ENCODE results near the gene DNAL1.

Gene DNAL1

GRCh38 chr14:73713803-73714655 is 69.2 kb downstream of the DNAL1 start, which contains the start of gene PNMA1:
TSS of gene PNMA1 (minus strand) at chr14:73714384. CDS start at chr14:73713639, 745 bp downstream.
- FAIRE-seq (peak; percentile 93), DNase-seq (ENCODE audit: insufficient read length, low spot score) (peak; percentile 93)
- TF ChIP-seq POLR2A (IDR thresholded peaks at IDR 0.05; ENCODE audit: low read depth, low read length) (peak; percentile 74), POLR2AphosphoS5 (IDR thresholded peaks at IDR 0.05; ENCODE audit: low read depth, low read length) (peak; percentile 67; the same call in 1 of the 2 replicates), POU2F2 (IDR thresholded peaks at IDR 0.05; ENCODE audit: low read depth, low read length) (peak; percentile 64), SPI1 (IDR thresholded peaks at IDR 0.05; ENCODE audit: low read depth, low read length) (no peak), TAF1 (IDR thresholded peaks at IDR 0.05; ENCODE audit: low read depth, low read length) (peak; percentile 84), PAX5 (IDR thresholded peaks at IDR 0.05; ENCODE audit: insufficient read depth, low read length, severe bottlenecking) (no peak)

- no peak for FAIRE-seq
- 0 out of 2 replicates have a peak, but pooled peaks have one; percentile 48 for TF ChIP-seq POLR2A (IDR thresholded peaks at IDR 0.05; ENCODE audit: low read depth, low read length)
- no peak; the same call in 1 of the 2 replicates for TF ChIP-seq POLR2AphosphoS5 (IDR thresholded peaks at IDR 0.05; ENCODE audit: low read depth, low read length)
- no peak for TF ChIP-seq POU2F2 (IDR thresholded peaks at IDR 0.05; ENCODE audit: low read depth, low read length)
- no peak for DNase-seq (ENCODE audit: insufficient read length, low spot score)
Observed at GRCh38 chr14:73714656-73715081, 69.9 kb downstream of the DNAL1 start.

GRCh38 chr14:73715707-73716106 is 70.9 kb downstream of the DNAL1 start:
- DNase-seq (ENCODE audit: insufficient read length, low spot score), result no peak
- TF ChIP-seq POLR2AphosphoS5 (IDR thresholded peaks at IDR 0.05; ENCODE audit: low read depth, low read length) (peak; percentile 26; the same call in 1 of the 2 replicates), POLR2A (IDR thresholded peaks at IDR 0.05; ENCODE audit: low read depth, low read length) (peak; percentile 33; the same call in 1 of the 2 replicates), TAF1 (IDR thresholded peaks at IDR 0.05; ENCODE audit: low read depth, low read length) (no peak)
- no peak for FAIRE-seq

DNA sequence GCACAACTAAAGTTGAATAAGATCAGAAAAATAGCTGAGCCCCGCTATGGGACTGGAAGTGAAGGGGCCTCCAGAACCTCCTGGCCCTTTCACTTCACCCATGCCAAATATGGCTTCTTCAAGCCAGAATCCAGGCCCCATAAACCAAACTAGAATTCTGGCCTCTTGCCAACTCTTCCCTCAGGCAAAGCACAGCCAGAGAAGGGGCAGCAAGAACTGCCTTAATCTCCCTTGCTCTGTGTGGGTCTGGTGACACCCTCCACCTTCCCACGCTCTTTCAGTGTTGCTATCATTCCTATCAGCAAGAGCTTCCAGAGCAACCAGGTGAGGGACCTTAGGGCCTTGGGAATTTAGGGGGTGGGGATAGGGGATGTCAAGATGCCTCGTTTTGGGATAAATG is 72.5 kb downstream of the DNAL1 start:
- DNase-seq (ENCODE audit: insufficient read length, low spot score) (no peak), FAIRE-seq (no peak)
- TF ChIP-seq SPI1 (IDR thresholded peaks at IDR 0.05; ENCODE audit: low read depth, low read length) (no peak), TAF1 (IDR thresholded peaks at IDR 0.05; ENCODE audit: low read depth, low read length) (no peak), POU2F2 (IDR thresholded peaks at IDR 0.05; ENCODE audit: low read depth, low read length) (no peak), PAX5 (IDR thresholded peaks at IDR 0.05; ENCODE audit: insufficient read depth, low read length, severe bottlenecking) (no peak), POLR2A (IDR thresholded peaks at IDR 0.05; ENCODE audit: low read depth, low read length) (no peak), POLR2AphosphoS5 (IDR thresholded peaks at IDR 0.05; ENCODE audit: low read depth, low read length) (no peak)

- TF ChIP-seq PAX5 (IDR thresholded peaks at IDR 0.05; ENCODE audit: insufficient read depth, low read length, severe bottlenecking) (no peak), SPI1 (IDR thresholded peaks at IDR 0.05; ENCODE audit: low read depth, low read length) (no peak), POLR2A (IDR thresholded peaks at IDR 0.05; ENCODE audit: low read depth, low read length) (no peak; the same call in 1 of the 2 replicates), POLR2AphosphoS5 (IDR thresholded peaks at IDR 0.05; ENCODE audit: low read depth, low read length) (no peak), POU2F2 (IDR thresholded peaks at IDR 0.05; ENCODE audit: low read depth, low read length) (no peak), TAF1 (IDR thresholded peaks at IDR 0.05; ENCODE audit: low read depth, low read length) (no peak)
- FAIRE-seq (no peak), DNase-seq (ENCODE audit: insufficient read length, low spot score) (no peak)
Observed at GRCh38 chr14:73717711-73718417, 73.1 kb downstream of the DNAL1 start.

DNA sequence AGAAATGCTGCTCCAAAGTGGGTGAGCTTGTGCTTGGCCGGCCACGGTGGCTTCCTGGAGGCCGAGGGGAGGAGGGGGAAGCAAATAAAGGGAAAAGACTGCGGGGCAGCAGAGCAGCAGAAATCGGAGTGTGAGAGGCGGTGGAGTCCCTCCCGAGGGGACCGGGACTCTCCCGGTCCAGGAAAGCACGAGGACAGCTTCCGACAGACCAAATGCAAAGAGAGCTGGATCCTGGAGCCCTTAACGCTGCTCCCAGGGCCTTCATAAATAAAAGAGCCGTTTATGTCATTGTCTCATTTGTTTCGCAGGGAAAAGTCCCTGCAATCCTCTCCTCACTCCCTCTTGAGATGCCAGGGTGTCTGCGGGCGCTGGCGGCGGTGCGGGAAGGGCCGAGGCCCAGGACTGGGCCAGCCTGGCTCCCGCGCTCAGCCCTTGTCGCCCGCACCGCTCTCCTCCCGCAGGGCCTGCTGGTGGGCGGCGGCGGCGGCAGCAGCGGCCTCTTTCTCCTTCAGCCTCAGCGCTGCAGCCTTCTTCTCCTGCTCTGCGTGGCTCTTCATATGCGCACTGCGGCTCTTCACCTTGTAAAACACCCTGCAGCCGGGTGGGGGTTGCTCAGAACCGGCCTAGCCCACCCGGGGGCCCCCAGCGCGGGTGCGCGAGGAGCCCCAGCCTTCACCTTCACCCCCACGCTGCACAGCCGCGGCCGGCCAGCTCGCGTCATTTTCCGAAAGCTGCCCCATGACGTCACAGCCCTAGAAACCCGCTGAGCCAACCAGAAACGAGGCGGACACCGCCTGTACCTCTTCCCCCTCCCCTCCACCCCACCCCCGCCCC is 73.8 kb downstream of the DNAL1 start:
- TF ChIP-seq PAX5 (IDR thresholded peaks at IDR 0.05; ENCODE audit: insufficient read depth, low read length, severe bottlenecking), result no peak
- FAIRE-seq (no peak), DNase-seq (ENCODE audit: insufficient read length, low spot score) (no peak)

- DNase-seq (ENCODE audit: insufficient read length, low spot score) (no peak), FAIRE-seq (no peak)
- TF ChIP-seq POLR2AphosphoS5 (IDR thresholded peaks at IDR 0.05; ENCODE audit: low read depth, low read length) (no peak), TAF1 (IDR thresholded peaks at IDR 0.05; ENCODE audit: low read depth, low read length) (no peak), POLR2A (IDR thresholded peaks at IDR 0.05; ENCODE audit: low read depth, low read length) (no peak)
Observed at GRCh38 chr14:73719361-73719760, 74.6 kb downstream of the DNAL1 start.

DNA sequence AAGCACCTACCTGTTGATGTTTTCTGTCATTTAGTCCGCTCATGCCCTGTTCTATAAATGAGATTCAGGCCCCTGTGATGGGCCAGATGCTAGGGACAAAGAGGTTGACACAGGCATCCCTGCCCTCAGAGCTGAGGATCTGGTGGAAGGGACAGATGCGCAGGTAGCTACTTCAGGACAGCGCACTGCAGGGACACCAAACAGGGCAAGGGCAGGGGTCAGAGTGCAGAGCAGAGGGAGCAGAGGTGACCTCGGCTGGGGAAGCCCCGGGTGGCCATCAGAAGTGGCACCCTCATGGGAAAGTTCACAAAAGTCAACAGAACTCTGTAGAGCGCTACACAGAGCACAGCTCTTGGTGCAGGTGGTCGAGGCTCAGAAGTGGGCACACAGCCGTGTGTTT is 75.0 kb downstream of the DNAL1 start:
- no peak for DNase-seq (ENCODE audit: insufficient read length, low spot score)
- TF ChIP-seq TAF1 (IDR thresholded peaks at IDR 0.05; ENCODE audit: low read depth, low read length) (no peak), PAX5 (IDR thresholded peaks at IDR 0.05; ENCODE audit: insufficient read depth, low read length, severe bottlenecking) (no peak), POLR2AphosphoS5 (IDR thresholded peaks at IDR 0.05; ENCODE audit: low read depth, low read length) (no peak), SPI1 (IDR thresholded peaks at IDR 0.05; ENCODE audit: low read depth, low read length) (no peak), POLR2A (IDR thresholded peaks at IDR 0.05; ENCODE audit: low read depth, low read length) (no peak), POU2F2 (IDR thresholded peaks at IDR 0.05; ENCODE audit: low read depth, low read length) (no peak)
- no peak for FAIRE-seq

DNA sequence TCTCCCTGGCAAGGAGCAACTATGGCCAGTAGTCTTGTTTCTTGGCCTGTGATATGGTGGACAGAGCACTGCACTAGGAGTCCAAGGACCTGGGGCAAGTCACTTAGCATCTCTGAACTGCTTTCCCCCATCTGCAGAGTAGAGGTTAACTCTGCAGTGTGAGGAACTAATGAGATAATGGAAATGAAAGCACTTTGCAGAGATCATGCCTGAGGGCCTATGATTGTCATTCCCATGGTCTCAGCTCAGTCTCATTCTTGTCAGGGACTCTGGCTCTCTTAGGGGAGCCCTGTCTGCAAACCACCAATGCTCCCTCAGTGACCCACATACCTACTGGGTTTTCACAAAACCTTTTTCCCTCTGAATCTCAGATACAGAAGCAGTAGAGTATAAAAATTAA is 75.8 kb downstream of the DNAL1 start:
- no peak for TF ChIP-seq POU2F2 (IDR thresholded peaks at IDR 0.05; ENCODE audit: low read depth, low read length)
- TF ChIP-seq POLR2A (IDR thresholded peaks at IDR 0.05; ENCODE audit: low read depth, low read length), result no peak
- no peak for FAIRE-seq
- no peak for DNase-seq (ENCODE audit: insufficient read length, low spot score)

Data from GM12891 (cell line).